K562 (cell line): ENCODE measurements around the gene ZDHHC3. TPM values are rescaled to one million over a fixed set of nuclear protein-coding genes. Genes with fewer than 3 reads are reported as not detected.

ENCODE experiments used
- CBFB ChIP-seq: sonication (generic); formaldehyde crosslinking; IDR thresholded peaks from 2 replicates; pipeline ENCODE4 v1.4.0; 2020; ENCODE audit warnings: mild to moderate bottlenecking, missing genetic modification reagents
- CTCFL ChIP-seq: IDR thresholded peaks from 2 replicates; pipeline ENCODE4 v1.6.1; 2011; ENCODE audit warnings: borderline replicate concordance, low read depth, mild to moderate bottlenecking, moderate library complexity, low read length; ENCODE audit not compliant: insufficient read depth, poor library complexity, severe bottlenecking
- GATA2 ChIP-seq: sonication (generic); formaldehyde crosslinking; IDR thresholded peaks from 2 replicates; pipeline ENCODE4 v1.4.0; 2020; ENCODE audit warnings: mild to moderate bottlenecking, missing genetic modification reagents
- KAT7 ChIP-seq: sonication (generic); formaldehyde crosslinking; IDR thresholded peaks from 2 replicates; pipeline ENCODE4 v1.8.0; 2022; ENCODE audit warnings: missing genetic modification reagents, mild to moderate bottlenecking, borderline replicate concordance
- OTX1 ChIP-seq: fragments of 450-650 bp; formaldehyde crosslinking; IDR thresholded peaks from 2 replicates; pipeline ENCODE4 v1.4.0; 2022; ENCODE audit warnings: mild to moderate bottlenecking
- PKNOX1 ChIP-seq: fragments of 450-650 bp; IDR thresholded peaks from 2 replicates; pipeline ENCODE4 v1.6.1; 2016
- SNIP1 ChIP-seq: fragments of 450-650 bp; IDR thresholded peaks from 2 replicates; pipeline ENCODE4 v1.7.1; 2017; ENCODE audit warnings: low read depth, mild to moderate bottlenecking
- ZNF277 ChIP-seq: fragments of 250-450 bp; sonication (Bioruptor Pico); IDR thresholded peaks from 2 replicates; pipeline ENCODE4 v1.8.0; 2022; ENCODE audit warnings: inconsistent platforms, mild to moderate bottlenecking, moderate library complexity, borderline replicate concordance
- ZNF431 ChIP-seq: sonication (generic); formaldehyde crosslinking; IDR thresholded peaks from 2 replicates; pipeline ENCODE4 v1.8.0; 2022; ENCODE audit warnings: mild to moderate bottlenecking, missing genetic modification reagents
- polyA plus RNA-seq, 8 experiments: library from polyadenylated mRNA; depleted of rRNA in 4 of 8; stranded (reverse) in 5 of 8; unstranded in 3 of 8; fragments of >200 nt; fragmentation: Nextera tagmentation in 2 of 8; fragmentation: Illumina TruSeq in 1 of 8; extraction: Ambion mirVana in 2 of 8; extraction: Trizol in 1 of 8; gene quantifications; 2 replicates each; pipeline versions ENCODE4 v1.2.1 to v1.2.3, GENCODE V29; 2011 to 2014; ENCODE audit warnings: inconsistent platforms in 1 of 8, missing spikeins in 1 of 8
- total RNA-seq, 7 experiments: library from RNA; depleted of rRNA in 6 of 7; stranded (reverse); fragments of >200 nt in 6 of 7; fragmentation: Illumina TruSeq in 2 of 7; extraction: Trizol in 2 of 7; gene quantifications; 2 replicates each; pipeline versions ENCODE4 v1.2.1 to v1.2.3, GENCODE V29; 2011 to 2021; ENCODE audit warnings: low replicate concordance in 1 of 7
- TF ChIP-seq, protein P1 (sequence below), 2 experiments: fragments of 450-650 bp; IDR thresholded peaks; 2 replicates each; pipeline ENCODE4 v1.6.1; 2016; ENCODE audit warnings: mild to moderate bottlenecking in 2 of 2, borderline replicate concordance in 1 of 2, low read depth in 1 of 2, moderate library complexity in 1 of 2
- TF ChIP-seq, protein P2 (sequence below): fragments of 250-450 bp; sonication (Bioruptor Pico); IDR thresholded peaks from 2 replicates; pipeline ENCODE4 v1.8.0; 2021; ENCODE audit warnings: mild to moderate bottlenecking, moderate library complexity

ZDHHC3 gene
- total and polyA plus RNA-seq, 9 of the 15 experiments (the other 6 are each of a cell fraction or from before 2014, with no cell fraction given), result 10.3 to 120 (median 67.2) TPM

- TF ChIP-seq, protein P1, sequence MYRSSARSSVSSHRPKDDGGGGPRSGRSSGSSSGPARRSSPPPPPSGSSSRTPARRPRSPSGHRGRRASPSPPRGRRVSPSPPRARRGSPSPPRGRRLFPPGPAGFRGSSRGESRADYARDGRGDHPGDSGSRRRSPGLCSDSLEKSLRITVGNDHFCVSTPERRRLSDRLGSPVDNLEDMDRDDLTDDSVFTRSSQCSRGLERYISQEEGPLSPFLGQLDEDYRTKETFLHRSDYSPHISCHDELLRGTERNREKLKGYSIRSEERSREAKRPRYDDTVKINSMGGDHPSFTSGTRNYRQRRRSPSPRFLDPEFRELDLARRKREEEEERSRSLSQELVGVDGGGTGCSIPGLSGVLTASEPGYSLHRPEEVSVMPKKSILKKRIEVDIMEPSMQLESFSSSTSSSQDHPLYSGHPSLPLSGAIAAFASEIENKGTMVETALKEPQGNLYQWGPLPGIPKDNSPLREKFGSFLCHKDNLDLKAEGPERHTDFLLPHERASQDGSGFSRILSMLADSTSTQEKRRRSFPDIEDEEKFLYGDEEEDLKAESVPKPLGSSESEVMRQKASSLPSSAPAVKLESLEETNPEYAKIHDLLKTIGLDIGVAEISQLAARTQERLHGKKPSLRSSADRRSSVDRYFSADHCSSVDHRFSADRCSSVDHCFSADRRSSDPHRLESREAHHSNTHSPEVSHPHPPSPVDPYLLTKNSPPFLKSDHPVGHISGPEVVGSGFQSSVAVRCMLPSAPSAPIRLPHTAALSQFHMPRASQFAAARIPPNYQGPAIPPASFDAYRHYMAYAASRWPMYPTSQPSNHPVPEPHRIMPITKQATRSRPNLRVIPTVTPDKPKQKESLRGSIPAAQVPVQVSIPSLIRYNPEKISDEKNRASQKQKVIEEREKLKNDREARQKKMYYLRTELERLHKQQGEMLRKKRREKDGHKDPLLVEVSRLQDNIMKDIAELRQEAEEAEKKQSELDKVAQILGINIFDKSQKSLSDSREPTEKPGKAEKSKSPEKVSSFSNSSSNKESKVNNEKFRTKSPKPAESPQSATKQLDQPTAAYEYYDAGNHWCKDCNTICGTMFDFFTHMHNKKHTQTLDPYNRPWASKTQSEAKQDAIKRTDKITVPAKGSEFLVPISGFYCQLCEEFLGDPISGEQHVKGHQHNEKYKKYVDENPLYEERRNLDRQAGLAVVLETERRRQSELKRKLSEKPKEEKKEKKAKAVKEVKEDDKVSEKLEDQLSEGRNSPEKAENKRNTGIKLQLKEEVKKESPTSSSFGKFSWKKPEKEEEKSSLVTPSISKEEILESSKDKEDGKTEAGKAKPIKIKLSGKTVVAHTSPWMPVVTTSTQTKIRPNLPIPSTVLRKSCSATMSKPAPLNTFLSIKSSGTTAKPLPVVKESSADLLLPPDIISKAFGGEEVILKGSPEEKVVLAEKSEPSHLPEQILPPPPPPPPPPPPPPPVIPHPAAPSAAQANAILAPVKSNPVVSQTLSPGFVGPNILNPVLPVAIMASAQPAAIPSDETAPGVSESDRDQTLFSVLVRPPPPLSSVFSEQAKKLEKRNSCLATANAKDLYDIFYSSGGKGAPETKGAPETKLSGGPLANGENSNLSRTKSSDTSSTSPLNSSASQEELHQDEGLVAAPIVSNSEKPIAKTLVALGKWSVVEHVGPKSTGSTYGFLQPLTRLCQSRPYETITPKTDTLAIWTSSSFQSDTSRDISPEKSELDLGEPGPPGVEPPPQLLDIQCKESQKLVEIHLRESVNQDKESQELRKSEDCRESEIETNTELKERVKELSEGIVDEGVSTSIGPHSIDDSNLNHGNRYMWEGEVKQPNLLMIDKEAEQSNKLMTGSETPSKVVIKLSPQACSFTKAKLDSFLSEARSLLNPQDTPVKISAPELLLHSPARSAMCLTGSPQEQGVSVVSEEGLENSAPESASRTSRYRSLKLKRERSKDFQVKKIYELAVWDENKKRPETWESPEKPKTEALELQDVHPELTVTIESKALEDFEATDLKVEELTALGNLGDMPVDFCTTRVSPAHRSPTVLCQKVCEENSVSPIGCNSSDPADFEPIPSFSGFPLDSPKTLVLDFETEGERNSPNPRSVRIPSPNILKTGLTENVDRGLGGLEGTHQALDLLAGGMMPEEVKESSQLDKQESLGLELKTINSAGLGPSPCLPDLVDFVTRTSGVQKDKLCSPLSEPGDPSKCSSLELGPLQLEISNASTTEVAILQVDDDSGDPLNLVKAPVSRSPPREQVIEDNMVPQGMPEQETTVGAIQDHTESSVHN (IDR thresholded peaks at IDR 0.05; ENCODE audit: borderline replicate concordance in 1 of 2, low read depth in 1 of 2), result no peak
- TF ChIP-seq ZNF431, result no peak
- TF ChIP-seq PKNOX1, result no peak
- TF ChIP-seq SNIP1, result no peak
- TF ChIP-seq, protein P2, sequence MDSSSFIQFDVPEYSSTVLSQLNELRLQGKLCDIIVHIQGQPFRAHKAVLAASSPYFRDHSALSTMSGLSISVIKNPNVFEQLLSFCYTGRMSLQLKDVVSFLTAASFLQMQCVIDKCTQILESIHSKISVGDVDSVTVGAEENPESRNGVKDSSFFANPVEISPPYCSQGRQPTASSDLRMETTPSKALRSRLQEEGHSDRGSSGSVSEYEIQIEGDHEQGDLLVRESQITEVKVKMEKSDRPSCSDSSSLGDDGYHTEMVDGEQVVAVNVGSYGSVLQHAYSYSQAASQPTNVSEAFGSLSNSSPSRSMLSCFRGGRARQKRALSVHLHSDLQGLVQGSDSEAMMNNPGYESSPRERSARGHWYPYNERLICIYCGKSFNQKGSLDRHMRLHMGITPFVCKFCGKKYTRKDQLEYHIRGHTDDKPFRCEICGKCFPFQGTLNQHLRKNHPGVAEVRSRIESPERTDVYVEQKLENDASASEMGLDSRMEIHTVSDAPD, result no peak
- TF ChIP-seq KAT7 (CRISPR knock-in tag), result peak; percentile 59; the same call in 1 of the 2 replicates
- TF ChIP-seq ZNF277 (CRISPR knock-in tag), result no peak
- TF ChIP-seq CTCFL, result no peak
- no peak for TF ChIP-seq GATA2 (CRISPR knock-in tag)
- TF ChIP-seq OTX1 (CRISPR knock-in tag), result no peak
- TF ChIP-seq CBFB, result no peak
Measured at GRCh38 chr3:44976002-44976815, at the start of gene ZDHHC3, which contains the start of gene EXOSC7 (continued).
